Stimulated activated naive B cell treated with anti-CD40 and anti-IgM and Interleukin-4, amounts not matched to agents 10 μg/mL and 1 μg/mL and 100 μg/mL, for 72 hours (primary cell): ENCODE data around the gene TMEM39B.

Experiments
- ATAC-seq, 2 donors: fragments of 150-1000 bp; cut with Tn5 transposase; replicated peaks; 2 replicates each; pipeline ENCODE4 v1.10.0; 2021; ENCODE audit warnings: moderate library complexity in 1 of 2
- DNase-seq: peaks from one replicate; pipeline ENCODE4 v3.0.0; 2021
- H3K27ac Mint-ChIP-seq: one replicate; pipeline ENCODE4 v1.8.0; 2022; ENCODE audit warnings: mild to moderate bottlenecking, mixed read lengths
- H3K27me3 Mint-ChIP-seq, 2 donors: one replicate each; pipeline ENCODE4 v1.8.0; 2022; ENCODE audit warnings: mixed read lengths in 2 of 2
- H3K36me3 Mint-ChIP-seq, 2 donors: one replicate each; pipeline ENCODE4 v1.8.0; 2022; ENCODE audit warnings: mixed read lengths in 2 of 2, mild to moderate bottlenecking in 1 of 2
- H3K4me1 Mint-ChIP-seq, 2 donors: one replicate each; pipeline ENCODE4 v1.8.0; 2022; ENCODE audit warnings: mixed read lengths in 2 of 2, mild to moderate bottlenecking in 1 of 2
- H3K4me3 Mint-ChIP-seq, 2 donors: one replicate each; pipeline ENCODE4 v1.8.0; 2022; ENCODE audit warnings: mild to moderate bottlenecking in 2 of 2, mixed read lengths in 2 of 2, moderate library complexity in 1 of 2
- H3K9me3 Mint-ChIP-seq, 2 donors: one replicate each; pipeline ENCODE4 v1.8.0; 2022; ENCODE audit warnings: mixed read lengths in 2 of 2, mild to moderate bottlenecking in 1 of 2

The TMEM39B gene

DNA sequence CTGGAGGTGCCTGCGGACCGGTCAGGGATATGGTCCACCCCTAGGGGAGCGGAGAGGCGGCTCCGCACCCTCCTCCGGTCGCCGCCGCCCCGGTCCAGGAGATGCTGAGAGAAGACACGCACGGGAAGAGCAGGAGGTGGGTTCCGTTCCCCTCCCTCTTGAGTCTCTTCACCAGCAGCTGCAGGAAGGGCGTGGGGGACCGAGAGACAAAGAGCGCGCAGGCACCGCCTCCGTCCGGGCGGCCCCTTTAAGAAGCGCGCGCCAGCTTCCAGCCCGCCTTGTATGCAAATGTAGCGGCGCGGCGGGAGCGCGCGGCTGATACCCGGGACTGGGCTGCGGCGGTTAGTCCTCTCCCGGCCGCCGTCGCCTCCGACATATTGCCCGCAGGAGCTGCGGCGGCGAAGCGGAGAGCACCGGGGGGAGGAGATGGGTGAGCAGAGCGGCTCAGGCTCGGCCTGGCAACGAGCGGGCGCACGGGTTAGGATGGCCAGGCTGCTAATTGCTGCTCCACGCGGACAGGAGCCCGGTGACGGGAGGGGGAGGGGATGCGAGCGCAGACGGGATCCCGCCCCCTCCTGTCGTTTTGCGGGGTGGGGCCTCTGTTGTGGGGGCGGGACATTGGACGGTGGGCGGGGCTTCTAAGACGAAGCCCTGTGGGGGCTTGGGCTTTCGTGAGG, at the start of gene TMEM39B:
Gene TMEM39B (plus strand): TSS at position 318 of the 677 bp plus-strand sequence. CDS start 109 bp downstream, at position 427.
- peaks cover 39 to 54% of the 10 kb centered on the region in 2 donors for H3K4me1 Mint-ChIP-seq
- H3K9me3 Mint-ChIP-seq, result no peaks in the 10 kb centered on the region

GRCh38 chr1:32023351-32023750, 49.4 kb upstream of the TMEM39B start:
- H3K36me3 Mint-ChIP-seq, result peaks cover 18 to 29% of the 10 kb centered on the region in 2 donors
- peaks cover 24 to 57% of the 10 kb centered on the region in 2 donors for H3K4me1 Mint-ChIP-seq
- no peaks in the 10 kb centered on the region for H3K27me3 Mint-ChIP-seq
- ATAC-seq (no peak), DNase-seq (no peak)
- no peak overlapping the region for H3K4me3 Mint-ChIP-seq
- no peak overlapping the region for H3K27ac Mint-ChIP-seq
- H3K9me3 Mint-ChIP-seq, result no peaks in the 10 kb centered on the region

More for the DNA sequence above, at the start of gene TMEM39B:
- Mint-ChIP-seq H3K4me3 (peak within 1 kb of the TSS; percentile 93 to 97), H3K27me3 (no peaks in the 10 kb centered on the region), H3K36me3 (peaks cover 9 to 15% of the 10 kb centered on the region in 2 donors), H3K27ac (peak within 1 kb of the TSS; percentile 98)
- peak; percentile 91 to 94 for ATAC-seq
- DNase-seq, result peak; percentile 92

DNA sequence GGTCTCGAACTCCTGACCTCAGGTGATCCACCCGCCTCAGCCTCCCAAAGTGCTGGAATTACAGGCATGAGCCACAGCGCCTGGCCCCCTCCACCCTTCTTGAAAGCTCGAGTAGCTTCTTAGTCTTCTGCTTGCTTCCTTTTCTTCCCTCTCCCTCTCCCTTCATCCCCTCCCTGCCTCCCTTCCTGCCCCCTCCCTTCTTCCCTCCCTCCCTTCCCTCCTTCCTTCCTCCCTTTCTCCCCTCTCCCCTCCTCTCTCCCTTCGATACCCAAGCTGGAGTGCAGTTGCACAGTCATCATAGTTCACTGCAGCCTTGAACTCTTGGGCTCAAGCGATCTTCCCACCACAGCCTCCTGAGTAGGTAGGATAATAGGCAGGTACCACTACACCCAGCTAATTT, 47.2 kb upstream of the TMEM39B start:
- H3K4me1 Mint-ChIP-seq, result peaks cover 22 to 54% of the 10 kb centered on the region in 2 donors
- no peaks in the 10 kb centered on the region for H3K27me3 Mint-ChIP-seq
- no peaks in the 10 kb centered on the region for H3K9me3 Mint-ChIP-seq
- H3K27ac Mint-ChIP-seq, result no peak overlapping the region
- no peak overlapping the region for H3K4me3 Mint-ChIP-seq
- peaks cover 26 to 36% of the 10 kb centered on the region in 2 donors for H3K36me3 Mint-ChIP-seq
- DNase-seq, result no peak
- ATAC-seq, result no peak

GRCh38 chr1:32028746-32029145, 44.0 kb upstream of the TMEM39B start:
- H3K4me3 Mint-ChIP-seq, result no peak overlapping the region
- no peak overlapping the region for H3K27ac Mint-ChIP-seq
- peaks cover 15 to 54% of the 10 kb centered on the region in 2 donors for H3K4me1 Mint-ChIP-seq
- H3K27me3 Mint-ChIP-seq, result no peaks in the 10 kb centered on the region
- ATAC-seq (no peak), DNase-seq (no peak)
- H3K36me3 Mint-ChIP-seq, result peaks cover 40 to 48% of the 10 kb centered on the region in 2 donors
- H3K9me3 Mint-ChIP-seq, result no peaks in the 10 kb centered on the region

GRCh38 chr1:32031578-32032274, 41.0 kb upstream of the TMEM39B start:
- H3K9me3 Mint-ChIP-seq, result no peaks in the 10 kb centered on the region
- no peak overlapping the region for H3K4me3 Mint-ChIP-seq
- DNase-seq (no peak), ATAC-seq (no peak)
- peak overlapping the region; percentile 20 for H3K27ac Mint-ChIP-seq
- peaks cover 49 to 62% of the 10 kb centered on the region in 2 donors for H3K36me3 Mint-ChIP-seq
- no peaks in the 10 kb centered on the region for H3K27me3 Mint-ChIP-seq
- peaks cover 8 to 50% of the 10 kb centered on the region in 2 donors for H3K4me1 Mint-ChIP-seq

- Mint-ChIP-seq H3K27me3 (no peaks in the 10 kb centered on the region), H3K27ac (no peak overlapping the region), H3K4me1 (peaks cover 5 to 45% of the 10 kb centered on the region in 2 donors), H3K9me3 (no peaks in the 10 kb centered on the region), H3K36me3 (peaks cover 47 to 58% of the 10 kb centered on the region in 2 donors), H3K4me3 (no peak overlapping the region)
- no peak for ATAC-seq
- DNase-seq, result no peak
Measured at GRCh38 chr1:32032275-32032615, 40.5 kb upstream of the TMEM39B start.

- no peaks in the 10 kb centered on the region for H3K9me3 Mint-ChIP-seq
- no peaks in the 10 kb centered on the region for H3K27me3 Mint-ChIP-seq
- H3K4me3 Mint-ChIP-seq, result no peak overlapping the region
- peaks cover 0 to 28% of the 10 kb centered on the region in 2 donors for H3K4me1 Mint-ChIP-seq
- ATAC-seq (no peak), DNase-seq (no peak)
- no peak overlapping the region for H3K27ac Mint-ChIP-seq
- H3K36me3 Mint-ChIP-seq, result peaks cover 52 to 62% of the 10 kb centered on the region in 2 donors
Measured at GRCh38 chr1:32035119-32035518, 37.6 kb upstream of the TMEM39B start.

GRCh38 chr1:32040711-32041110, 32.0 kb upstream of the TMEM39B start:
- H3K27me3 Mint-ChIP-seq, result no peaks in the 10 kb centered on the region
- no peak overlapping the region for H3K4me3 Mint-ChIP-seq
- H3K4me1 Mint-ChIP-seq, result no peaks in the 10 kb centered on the region
- H3K9me3 Mint-ChIP-seq, result no peaks in the 10 kb centered on the region
- ATAC-seq (no peak), DNase-seq (no peak)
- no peak overlapping the region for H3K27ac Mint-ChIP-seq
- peaks cover 39 to 40% of the 10 kb centered on the region in 2 donors for H3K36me3 Mint-ChIP-seq

GRCh38 chr1:32042330-32042729, 30.4 kb upstream of the TMEM39B start:
- ATAC-seq (no peak), DNase-seq (no peak)
- H3K27ac Mint-ChIP-seq, result no peak overlapping the region
- no peaks in the 10 kb centered on the region for H3K27me3 Mint-ChIP-seq
- no peaks in the 10 kb centered on the region for H3K9me3 Mint-ChIP-seq
- H3K4me1 Mint-ChIP-seq, result no peaks in the 10 kb centered on the region
- H3K36me3 Mint-ChIP-seq, result peaks cover 35 to 36% of the 10 kb centered on the region in 2 donors
- H3K4me3 Mint-ChIP-seq, result no peak overlapping the region

- no peak for ATAC-seq
- H3K27ac Mint-ChIP-seq, result no peak overlapping the region
- H3K4me1 Mint-ChIP-seq, result no peaks in the 10 kb centered on the region
- H3K27me3 Mint-ChIP-seq, result no peaks in the 10 kb centered on the region
- DNase-seq, result no peak
- peaks cover 38 to 39% of the 10 kb centered on the region in 2 donors for H3K36me3 Mint-ChIP-seq
- H3K4me3 Mint-ChIP-seq, result no peak overlapping the region
- no peaks in the 10 kb centered on the region for H3K9me3 Mint-ChIP-seq
Measured at GRCh38 chr1:32044234-32044633, 28.5 kb upstream of the TMEM39B start.

DNA sequence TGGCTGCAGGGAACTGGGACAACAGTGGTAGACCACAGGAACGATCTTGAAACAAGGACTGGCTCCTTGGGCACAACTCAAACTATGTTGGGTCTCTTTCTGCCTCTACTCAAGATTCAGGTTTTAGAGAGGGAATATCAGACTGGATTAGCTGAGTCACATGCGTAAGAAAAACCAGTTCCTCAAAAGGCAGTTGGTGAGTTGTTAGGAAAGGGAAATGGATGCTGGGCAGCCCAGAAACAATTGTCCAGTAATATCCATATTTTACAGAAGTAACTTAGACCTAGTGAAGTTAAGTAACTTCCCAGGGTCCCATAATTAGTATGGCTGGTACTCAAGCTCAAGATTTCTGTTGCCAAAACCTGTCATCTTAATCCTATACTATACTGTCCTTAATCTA, 27.0 kb upstream of the TMEM39B start:
- DNase-seq (no peak), ATAC-seq (no peak)
- H3K9me3 Mint-ChIP-seq, result no peaks in the 10 kb centered on the region
- H3K36me3 Mint-ChIP-seq, result peaks cover 36 to 40% of the 10 kb centered on the region in 2 donors
- no peak overlapping the region for H3K4me3 Mint-ChIP-seq
- no peak overlapping the region for H3K27ac Mint-ChIP-seq
- no peaks in the 10 kb centered on the region for H3K27me3 Mint-ChIP-seq
- peaks cover 0 to 8% of the 10 kb centered on the region in 2 donors for H3K4me1 Mint-ChIP-seq

DNA sequence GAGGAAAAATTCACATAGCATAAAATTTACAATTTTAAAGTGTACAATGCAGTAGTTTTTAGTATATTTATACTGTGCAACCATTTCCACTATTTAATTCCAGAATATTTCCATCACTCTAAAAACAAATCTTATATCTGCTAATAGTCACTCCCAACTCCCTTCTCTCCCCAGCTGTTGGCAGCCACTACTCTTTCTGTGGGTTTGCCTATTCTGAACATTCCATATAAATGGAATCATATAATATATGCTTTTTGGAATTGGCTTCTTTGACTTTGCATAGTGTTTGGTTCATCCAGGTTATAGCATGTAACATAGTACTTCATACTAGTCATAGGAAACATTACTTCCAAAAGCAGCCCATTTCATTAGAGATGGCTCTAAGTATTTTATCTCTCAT, 25.0 kb upstream of the TMEM39B start:
- H3K4me3 Mint-ChIP-seq, result no peak overlapping the region
- H3K4me1 Mint-ChIP-seq, result peaks cover 0 to 8% of the 10 kb centered on the region in 2 donors
- H3K36me3 Mint-ChIP-seq, result peaks cover 37 to 39% of the 10 kb centered on the region in 2 donors
- no peaks in the 10 kb centered on the region for H3K27me3 Mint-ChIP-seq
- DNase-seq (no peak), ATAC-seq (no peak)
- H3K27ac Mint-ChIP-seq, result peak overlapping the region; percentile 78
- no peaks in the 10 kb centered on the region for H3K9me3 Mint-ChIP-seq

DNA sequence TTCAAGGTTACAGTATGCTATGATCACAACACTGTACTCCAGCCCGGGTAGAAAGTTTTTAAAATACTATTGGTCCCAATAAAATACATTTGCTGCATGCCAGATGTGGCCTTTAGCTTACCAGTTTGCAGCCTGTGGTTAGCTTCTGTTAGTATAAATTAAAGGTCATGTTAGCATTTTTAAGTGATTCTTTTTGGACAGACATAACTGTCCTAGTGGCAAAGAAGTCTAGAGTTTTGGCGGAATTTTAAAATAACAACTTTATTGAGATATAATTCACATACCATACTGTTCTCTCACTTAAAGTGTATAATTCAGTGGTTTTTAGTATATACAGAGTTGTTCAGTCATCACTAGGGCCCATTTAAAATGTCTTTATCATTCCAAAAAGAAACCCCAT, 24.3 kb upstream of the TMEM39B start:
- Mint-ChIP-seq H3K4me3 (no peak overlapping the region), H3K27ac (no peak overlapping the region), H3K9me3 (no peaks in the 10 kb centered on the region)

DNA sequence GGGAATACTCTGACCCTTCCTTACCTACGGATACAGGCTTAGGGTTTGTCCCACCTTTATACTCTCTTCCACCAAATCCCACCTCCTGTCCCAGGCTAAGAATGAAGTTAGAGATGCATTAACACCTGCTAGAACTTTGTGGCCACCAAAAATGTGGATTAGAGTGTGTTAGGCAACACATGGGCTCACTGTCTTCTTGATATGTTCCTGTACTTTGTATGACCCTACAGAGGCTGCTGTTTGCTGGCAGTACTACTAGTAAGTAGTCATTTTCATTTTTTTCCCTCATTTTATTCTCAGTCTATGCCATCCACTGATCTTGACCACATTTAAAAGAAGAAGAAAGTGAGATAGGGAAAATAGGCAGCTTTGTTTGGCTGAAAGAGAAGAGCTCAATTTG, 21.0 kb upstream of the TMEM39B start:
- Mint-ChIP-seq H3K4me1 (peaks cover 0 to 8% of the 10 kb centered on the region in 2 donors), H3K36me3 (peaks cover 33 to 35% of the 10 kb centered on the region in 2 donors), H3K4me3 (no peak overlapping the region), H3K9me3 (no peaks in the 10 kb centered on the region), H3K27ac (no peak overlapping the region), H3K27me3 (no peaks in the 10 kb centered on the region)
- no peak for DNase-seq
- ATAC-seq, result no peak

More for the DNA sequence above, 24.3 kb upstream of the TMEM39B start:
- ATAC-seq (no peak), DNase-seq (no peak)
- Mint-ChIP-seq H3K4me1 (peaks cover 0 to 8% of the 10 kb centered on the region in 2 donors), H3K27me3 (no peaks in the 10 kb centered on the region), H3K36me3 (peaks cover 37 to 39% of the 10 kb centered on the region in 2 donors)

DNA sequence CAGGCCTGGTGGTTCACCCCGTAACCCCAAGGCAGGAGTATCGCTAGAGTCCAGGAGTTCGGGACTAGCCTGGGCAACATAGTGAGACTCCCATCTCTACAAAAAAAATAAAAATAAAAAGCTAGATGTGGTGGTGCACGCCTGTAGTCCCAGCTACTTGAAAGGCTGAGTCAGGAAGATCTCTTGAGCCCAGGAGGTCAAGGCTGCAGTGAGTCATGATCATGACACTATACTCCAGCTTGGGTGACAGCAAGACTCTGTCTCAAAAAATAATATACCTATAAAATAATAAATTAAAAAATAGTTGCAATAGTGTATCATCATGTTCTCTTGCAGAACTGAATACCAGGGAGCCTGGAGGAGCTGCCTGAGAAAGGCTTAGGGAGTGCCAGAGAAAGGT, 19.9 kb upstream of the TMEM39B start:
- no peaks in the 10 kb centered on the region for H3K9me3 Mint-ChIP-seq
- no peak overlapping the region for H3K27ac Mint-ChIP-seq
- ATAC-seq (no peak), DNase-seq (no peak)
- H3K36me3 Mint-ChIP-seq, result peaks cover 29 to 32% of the 10 kb centered on the region in 2 donors
- no peak overlapping the region for H3K4me3 Mint-ChIP-seq
- no peaks in the 10 kb centered on the region for H3K27me3 Mint-ChIP-seq
- H3K4me1 Mint-ChIP-seq, result peaks cover 0 to 8% of the 10 kb centered on the region in 2 donors
